GM12801 (cell line): ENCODE results near the gene ZNF672.

ENCODE experiments used
- CTCF ChIP-seq: IDR thresholded peaks from one replicate; pipeline ENCODE4 v1.5.1; 2011; ENCODE audit warnings: control low read depth; ENCODE audit not compliant: insufficient read length; ENCODE audit errors: extremely low read depth

Gene ZNF672

GRCh38 chr1:248862695-248862997 is 24.6 kb downstream of the ZNF672 start:
- no peak for TF ChIP-seq CTCF

GRCh38 chr1:248862998-248863881 is 25.2 kb downstream of the ZNF672 start:
- no peak for TF ChIP-seq CTCF

- no peak for TF ChIP-seq CTCF
Observed at GRCh38 chr1:248871837-248872401, 33.9 kb downstream of the ZNF672 start.

- no peak for TF ChIP-seq CTCF
Observed at GRCh38 chr1:248872752-248873408, 34.9 kb downstream of the ZNF672 start.

GRCh38 chr1:248873409-248873992 is 35.5 kb downstream of the ZNF672 start:
- no peak for TF ChIP-seq CTCF

- no peak for TF ChIP-seq CTCF
Observed at GRCh38 chr1:248873993-248874533, 36.0 kb downstream of the ZNF672 start.

GRCh38 chr1:248881261-248881660 is 43.2 kb downstream of the ZNF672 start:
- no peak for TF ChIP-seq CTCF
